Karpas-422 (cell line): ENCODE data around the gene TMEM54. TPM values are rescaled to one million over a fixed set of nuclear protein-coding genes. Genes with fewer than 3 reads are reported as not detected.

ENCODE experiments used
- DNase-seq: peaks from one replicate; pipeline ENCODE4 v3.0.0-alpha.2; 2015
- H2AFZ ChIP-seq: fragments of 200-600 bp; sonication (generic); 2 replicates; pipeline ENCODE4 v1.6.1; 2014; ENCODE audit warnings: antibody characterized with exemption, low read length, mixed read lengths
- H3K27ac ChIP-seq: fragments of 200-600 bp; sonication (generic); 2 replicates; pipeline ENCODE4 v1.5.1; 2014; ENCODE audit warnings: mild to moderate bottlenecking, low read length, moderate library complexity
- H3K27me3 ChIP-seq: fragments of 200-600 bp; sonication (generic); 2 replicates; pipeline ENCODE4 v1.6.1; 2014; ENCODE audit warnings: low read length, mixed read lengths
- H3K36me3 ChIP-seq: fragments of 200-600 bp; sonication (generic); 2 replicates; pipeline ENCODE4 v1.6.1; 2014; ENCODE audit warnings: low read length, mixed read lengths; ENCODE audit not compliant: insufficient read depth
- H3K4me1 ChIP-seq: fragments of 200-600 bp; sonication (generic); 2 replicates; pipeline ENCODE4 v1.6.1; 2014; ENCODE audit warnings: mild to moderate bottlenecking, low read length, mixed read lengths
- H3K4me2 ChIP-seq: fragments of 200-600 bp; sonication (generic); 2 replicates; pipeline ENCODE4 v1.6.1; 2014; ENCODE audit warnings: low read length, low read depth, mild to moderate bottlenecking; ENCODE audit not compliant: poor library complexity, severe bottlenecking
- H3K4me3 ChIP-seq: fragments of 200-600 bp; sonication (generic); 2 replicates; pipeline ENCODE4 v1.5.1; 2014; ENCODE audit warnings: mild to moderate bottlenecking, antibody characterized with exemption, low read length, mixed read lengths
- H3K79me2 ChIP-seq: fragments of 200-600 bp; sonication (generic); 2 replicates; pipeline ENCODE4 v1.6.1; 2014; ENCODE audit warnings: mild to moderate bottlenecking, low read length, mixed read lengths
- H3K9ac ChIP-seq: fragments of 200-600 bp; sonication (generic); 2 replicates; pipeline ENCODE4 v1.6.0; 2014; ENCODE audit warnings: low read length
- H3K9me2 ChIP-seq: fragments of 200-600 bp; sonication (generic), shearing (Covaris generic); replicated peaks from 2 replicates; pipeline ENCODE4 v1.6.0; 2014; ENCODE audit warnings: mild to moderate bottlenecking, low read length, moderate library complexity; ENCODE audit not compliant: insufficient read depth
- H3K9me3 ChIP-seq: fragments of 300-700, 200-600 bp; sonication (generic); 2 replicates; pipeline ENCODE4 v1.6.1; 2014; ENCODE audit warnings: low read length, mixed read lengths
- H4K20me1 ChIP-seq: fragments of 200-600 bp; sonication (generic); 2 replicates; pipeline ENCODE4 v1.6.1; 2014; ENCODE audit warnings: mild to moderate bottlenecking, antibody characterized with exemption, low read length, low read depth; ENCODE audit not compliant: insufficient read depth
- total RNA-seq: library from RNA; depleted of rRNA; stranded (reverse); fragments of >200 nt; shearing (Covaris generic); gene quantifications from 2 replicates; pipeline ENCODE4 v1.2.3, GENCODE V29; 2014; ENCODE audit warnings: low replicate concordance

TMEM54 gene
- total RNA-seq, 1 experiment from 2014 or later, result 1.1 TPM

DNA sequence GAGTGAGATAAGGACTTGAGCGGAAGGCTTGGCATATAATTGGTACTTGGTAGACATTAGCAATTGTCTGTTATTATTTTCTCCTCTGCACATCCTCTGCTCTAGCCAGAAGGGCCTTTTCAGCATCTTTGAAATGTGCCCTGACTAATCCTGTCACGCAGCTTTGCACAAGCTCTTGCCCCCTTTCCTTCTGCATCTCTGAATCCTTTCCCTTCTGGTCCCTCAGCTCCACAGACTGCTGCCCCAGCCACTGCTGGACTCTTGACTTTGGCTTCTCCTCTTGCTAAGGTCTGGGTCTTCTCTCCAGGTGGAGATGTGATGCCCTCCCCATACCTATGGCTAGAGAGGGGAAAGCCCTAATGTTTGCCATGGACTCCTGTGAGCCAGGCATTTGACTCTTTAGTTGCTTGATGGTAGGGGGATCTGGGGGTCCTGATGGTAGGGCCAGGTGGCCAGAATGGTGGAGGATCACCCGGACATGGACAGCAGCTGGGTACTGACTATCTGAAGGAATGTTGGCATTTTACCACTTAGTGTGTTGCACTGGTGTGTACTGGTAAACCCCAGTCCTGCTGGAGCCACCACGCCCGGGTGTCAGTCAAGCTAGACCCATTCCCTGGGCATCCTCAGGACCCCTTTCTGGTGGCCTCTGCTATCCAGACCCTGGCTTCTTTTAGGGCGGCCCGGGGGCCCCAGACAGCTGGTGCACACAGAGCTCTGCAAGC, 10.5 kb downstream of the TMEM54 start:
- Histone ChIP-seq H3K4me3 (no peak overlapping the region), H3K36me3 (no peaks in the 10 kb centered on the region), H3K27ac (no peak overlapping the region), H3K9ac (no peak overlapping the region), H3K9me3 (no peaks in the 10 kb centered on the region), H3K9me2 (no peaks in the 10 kb centered on the region), H3K4me1 (peaks cover 10% of the 10 kb centered on the region), H2AFZ (no peak overlapping the region), H3K27me3 (no peaks in the 10 kb centered on the region), H3K4me2 (no peak overlapping the region), H3K79me2 (no peaks in the 10 kb centered on the region), H4K20me1 (0 out of 2 replicates have a peak, but pooled peaks cover 18% of the 10 kb centered on the region)
- no peak for DNase-seq

DNA sequence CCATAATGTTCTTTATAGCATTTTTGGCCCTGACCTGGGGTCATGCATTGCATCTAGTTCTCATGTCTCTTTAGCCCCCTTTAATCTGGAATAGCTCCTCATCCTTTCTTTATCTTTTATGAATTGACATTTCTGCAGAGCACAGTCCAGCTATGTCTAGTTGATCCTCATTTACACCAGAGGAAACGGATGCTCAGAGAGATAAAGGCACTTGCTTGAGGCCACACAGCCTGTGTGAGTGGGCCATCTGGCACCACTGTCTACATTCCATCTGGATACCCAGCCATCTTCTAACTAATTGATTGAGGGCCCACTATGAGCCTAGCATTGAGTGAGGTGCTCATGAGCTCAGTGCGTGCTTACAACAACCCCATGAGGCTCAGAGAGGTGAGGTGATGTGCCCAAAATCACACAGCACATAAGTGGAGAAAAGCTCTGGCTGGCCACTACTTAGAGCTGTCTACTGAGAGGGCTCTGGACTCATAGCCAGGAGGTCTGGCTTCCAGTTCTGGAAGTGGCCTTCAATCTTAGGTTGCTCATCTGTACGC, 11.4 kb downstream of the TMEM54 start:
- Histone ChIP-seq H3K4me1 (peaks cover 10% of the 10 kb centered on the region), H3K4me2 (no peak overlapping the region), H3K79me2 (no peaks in the 10 kb centered on the region), H3K9me3 (no peaks in the 10 kb centered on the region), H3K9me2 (no peaks in the 10 kb centered on the region), H3K4me3 (no peak overlapping the region), H3K36me3 (no peaks in the 10 kb centered on the region), H3K9ac (no peak overlapping the region), H3K27me3 (no peaks in the 10 kb centered on the region), H4K20me1 (0 out of 2 replicates have a peak, but pooled peaks cover 20% of the 10 kb centered on the region), H2AFZ (no peak overlapping the region), H3K27ac (no peak overlapping the region)
- no peak for DNase-seq

DNA sequence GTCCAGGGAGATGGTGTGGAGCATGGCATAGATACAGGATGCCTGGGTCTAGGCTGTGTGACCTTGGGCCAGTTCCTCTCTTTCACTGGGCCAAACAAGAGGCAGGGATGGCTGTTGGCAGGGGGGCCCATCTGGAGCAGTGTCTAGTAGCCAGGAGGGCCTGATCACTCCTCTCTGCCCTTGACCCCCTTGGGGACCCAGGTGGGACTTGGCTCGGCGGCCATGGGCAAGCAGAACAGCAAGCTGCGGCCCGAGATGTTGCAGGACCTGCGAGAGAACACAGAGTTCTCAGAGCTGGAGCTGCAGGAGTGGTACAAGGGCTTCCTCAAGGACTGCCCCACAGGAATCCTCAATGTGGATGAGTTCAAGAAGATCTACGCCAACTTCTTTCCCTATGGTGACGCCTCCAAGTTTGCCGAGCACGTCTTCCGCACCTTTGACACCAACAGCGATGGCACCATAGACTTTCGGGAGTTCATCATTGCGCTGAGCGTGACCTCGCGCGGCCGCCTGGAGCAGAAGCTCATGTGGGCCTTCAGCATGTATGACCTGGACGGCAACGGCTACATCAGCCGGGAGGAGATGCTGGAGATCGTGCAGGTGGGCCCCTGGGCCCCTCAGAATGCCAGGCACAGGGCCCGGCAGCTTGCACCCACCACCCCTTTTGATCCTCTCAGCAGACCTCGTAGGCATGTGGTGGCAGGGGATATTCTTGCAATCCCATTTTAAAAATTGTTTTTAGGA, 12.3 kb downstream of the TMEM54 start:
- Histone ChIP-seq H2AFZ (no peak overlapping the region), H3K4me2 (no peak overlapping the region), H3K9me3 (no peaks in the 10 kb centered on the region), H3K9ac (no peak overlapping the region), H3K4me1 (peaks cover 10% of the 10 kb centered on the region), H3K27ac (no peak overlapping the region), H3K4me3 (no peak overlapping the region), H3K9me2 (no peaks in the 10 kb centered on the region), H3K79me2 (no peaks in the 10 kb centered on the region), H3K27me3 (no peaks in the 10 kb centered on the region), H4K20me1 (0 out of 2 replicates have a peak, but pooled peaks cover 20% of the 10 kb centered on the region), H3K36me3 (no peaks in the 10 kb centered on the region)
- no peak for DNase-seq

- H3K4me3 ChIP-seq, result no peak overlapping the region
- H3K4me2 ChIP-seq, result no peak overlapping the region
- H3K9me3 ChIP-seq, result no peaks in the 10 kb centered on the region
- no peaks in the 10 kb centered on the region for H3K9me2 ChIP-seq
- H3K4me1 ChIP-seq, result peaks cover 10% of the 10 kb centered on the region
- no peak for DNase-seq
- H4K20me1 ChIP-seq, result 0 out of 2 replicates have a peak, but pooled peaks cover 20% of the 10 kb centered on the region
- no peak overlapping the region for H2AFZ ChIP-seq
- no peaks in the 10 kb centered on the region for H3K27me3 ChIP-seq
- H3K27ac ChIP-seq, result no peak overlapping the region
- H3K9ac ChIP-seq, result no peak overlapping the region
- H3K36me3 ChIP-seq, result no peaks in the 10 kb centered on the region
- H3K79me2 ChIP-seq, result no peaks in the 10 kb centered on the region
Measured at GRCh38 chr1:32888134-32888533, 13.1 kb downstream of the TMEM54 start.

DNA sequence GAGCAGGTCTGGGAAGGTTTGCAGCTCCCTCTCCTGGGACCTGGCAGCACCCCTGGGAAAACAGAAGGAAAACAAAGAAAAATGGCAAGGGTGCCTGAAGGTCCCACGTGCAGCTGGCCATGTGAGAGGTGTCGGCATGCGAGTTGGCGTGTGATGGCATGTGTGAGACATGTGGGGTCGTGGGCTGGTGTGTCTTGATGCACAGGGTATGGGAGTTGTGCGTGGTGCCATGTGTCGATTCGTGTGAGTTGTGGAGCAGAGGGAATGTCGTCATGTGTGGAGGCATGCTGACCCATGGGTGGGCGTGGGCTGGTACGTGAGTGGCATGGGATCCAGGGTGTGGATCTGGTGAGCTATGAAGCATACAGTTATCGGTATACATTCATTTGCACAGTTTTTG, 13.6 kb downstream of the TMEM54 start:
- Histone ChIP-seq H3K9ac (no peak overlapping the region), H3K27ac (no peak overlapping the region), H3K4me2 (no peak overlapping the region), H3K9me2 (no peaks in the 10 kb centered on the region), H3K36me3 (no peaks in the 10 kb centered on the region), H3K4me1 (peaks cover 10% of the 10 kb centered on the region), H4K20me1 (0 out of 2 replicates have a peak, but pooled peaks cover 20% of the 10 kb centered on the region), H3K79me2 (no peaks in the 10 kb centered on the region), H3K27me3 (no peaks in the 10 kb centered on the region), H3K4me3 (no peak overlapping the region), H2AFZ (no peak overlapping the region), H3K9me3 (no peaks in the 10 kb centered on the region)
- DNase-seq, result no peak

DNA sequence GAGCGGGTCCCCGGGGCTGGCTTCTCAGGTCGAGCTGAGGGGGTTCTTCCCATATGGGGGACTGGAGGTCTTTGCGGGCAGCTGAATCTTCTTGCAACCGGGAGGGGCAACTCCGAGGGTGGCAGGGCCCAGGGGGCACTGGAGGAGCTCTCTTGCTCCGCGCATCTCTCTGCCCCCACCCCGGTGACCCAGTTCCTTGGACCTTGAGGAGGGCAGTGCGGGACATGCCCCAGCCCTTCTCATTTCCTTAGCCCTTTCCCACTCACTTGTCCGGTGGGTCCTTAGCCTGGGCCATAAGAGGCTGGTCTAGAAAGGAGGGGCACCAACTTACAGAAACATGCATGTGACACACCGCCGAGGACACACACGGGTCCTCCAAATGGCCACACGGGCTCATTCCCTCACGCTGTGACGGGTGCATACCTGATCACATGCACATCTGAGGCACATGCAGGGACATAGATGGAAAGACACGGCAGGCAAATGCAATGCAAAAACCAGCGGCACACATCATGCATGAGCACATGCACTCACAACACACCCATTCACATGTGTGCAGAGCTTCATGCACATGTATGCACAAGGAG, 14.3 kb downstream of the TMEM54 start:
- Histone ChIP-seq H3K9me3 (no peaks in the 10 kb centered on the region), H3K9me2 (no peaks in the 10 kb centered on the region), H3K27ac (no peak overlapping the region), H2AFZ (no peak overlapping the region), H3K79me2 (no peaks in the 10 kb centered on the region), H3K4me1 (peaks cover 10% of the 10 kb centered on the region), H3K9ac (no peak overlapping the region), H3K4me3 (no peak overlapping the region), H3K36me3 (no peaks in the 10 kb centered on the region), H3K4me2 (peak overlapping the region; percentile 32), H4K20me1 (0 out of 2 replicates have a peak, but pooled peaks cover 20% of the 10 kb centered on the region), H3K27me3 (no peaks in the 10 kb centered on the region)
- DNase-seq, result no peak

- Histone ChIP-seq H3K27ac (no peak within 1 kb of the TSS), H3K4me2 (peak within 1 kb of the TSS; percentile 32)
- DNase-seq, result peak; percentile 83
Measured at GRCh38 chr1:32886004-32886827, 15.0 kb downstream of the TMEM54 start, which contains the start of gene HPCA. Gene HPCA (plus strand): TSS chr1:32886491. CDS start chr1:32888899, 2,408 bp downstream.

More at GRCh38 chr1:32886004-32886827, 15.0 kb downstream of the TMEM54 start, which contains the start of gene HPCA:
- H3K4me1 ChIP-seq, result peaks cover 10% of the 10 kb centered on the region
- no peaks in the 10 kb centered on the region for H3K79me2 ChIP-seq
- H3K9ac ChIP-seq, result no peak within 1 kb of the TSS
- no peak within 1 kb of the TSS for H3K4me3 ChIP-seq
- H3K9me2 ChIP-seq, result no peaks in the 10 kb centered on the region
- H3K36me3 ChIP-seq, result no peaks in the 10 kb centered on the region
- no peak within 1 kb of the TSS for H2AFZ ChIP-seq
- no peaks in the 10 kb centered on the region for H3K27me3 ChIP-seq
- no peaks in the 10 kb centered on the region for H3K9me3 ChIP-seq
- H4K20me1 ChIP-seq, result 0 out of 2 replicates have a peak, but pooled peaks cover 19% of the 10 kb centered on the region
